Parathyroid adenoma (tissue), 2 donors: ENCODE results near the gene NDST1.

Experiments
- H2AFZ ChIP-seq: fragments of 300-600 bp; sonication (generic); one replicate; pipeline ENCODE4 v1.7.0; 2017; ENCODE audit warnings: antibody characterized with exemption, mild to moderate bottlenecking
- H3K27ac ChIP-seq: fragments of 300-600 bp; sonication (generic); one replicate; pipeline ENCODE4 v1.7.0; 2017
- H3K27me3 ChIP-seq: fragments of 300-600 bp; sonication (generic); one replicate; pipeline ENCODE4 v1.7.0; 2017; ENCODE audit warnings: low read length; ENCODE audit not compliant: control insufficient read depth, insufficient read depth
- H3K36me3 ChIP-seq: fragments of 300-600 bp; sonication (generic); one replicate; pipeline ENCODE4 v1.7.0; 2017; ENCODE audit warnings: low read length; ENCODE audit not compliant: control insufficient read depth, insufficient read depth
- H3K4me1 ChIP-seq: fragments of 300-600 bp; sonication (generic); one replicate; pipeline ENCODE4 v1.7.0; 2017; ENCODE audit warnings: control low read depth
- H3K4me2 ChIP-seq: fragments of 300-600 bp; sonication (generic); one replicate; pipeline ENCODE4 v1.7.0; 2017; ENCODE audit warnings: low read length
- H3K4me3 ChIP-seq: fragments of 300-600 bp; sonication (generic); one replicate; pipeline ENCODE4 v1.7.0; 2017; ENCODE audit warnings: low read depth, low read length
- H3K79me2 ChIP-seq: fragments of 300-600 bp; sonication (generic); one replicate; pipeline ENCODE4 v1.7.0; 2017; ENCODE audit warnings: control low read depth
- H3K9ac ChIP-seq: fragments of 300-600 bp; sonication (generic); one replicate; pipeline ENCODE4 v1.7.0; 2017; ENCODE audit warnings: mild to moderate bottlenecking
- H3K9me3 ChIP-seq: fragments of 300-600 bp; sonication (generic); one replicate; pipeline ENCODE4 v1.7.0; 2017; ENCODE audit warnings: low read length; ENCODE audit not compliant: control insufficient read depth
- CTCF ChIP-seq: fragments of 300-600 bp; sonication (generic); IDR thresholded peaks from one replicate; pipeline ENCODE4 v1.7.0; 2017; ENCODE audit warnings: antibody characterized with exemption, mild to moderate bottlenecking
- donor health status: primary hyperparathyroidism.

NDST1 gene

GRCh38 chr5:150529555-150529954 lies 21.6 kb downstream of the NDST1 start:
- H3K27ac ChIP-seq, result no peak overlapping the region

GRCh38 chr5:150530423-150530822 lies 22.5 kb downstream of the NDST1 start:
- H2AFZ ChIP-seq, result no peak overlapping the region
- peaks cover 7% of the 10 kb centered on the region for H3K4me1 ChIP-seq
- peaks cover 36% of the 10 kb centered on the region for H3K79me2 ChIP-seq
- no peaks in the 10 kb centered on the region for H3K27me3 ChIP-seq
- H3K36me3 ChIP-seq, result no peaks in the 10 kb centered on the region
- no peak overlapping the region for H3K4me2 ChIP-seq
- no peak overlapping the region for H3K27ac ChIP-seq
- no peaks in the 10 kb centered on the region for H3K9me3 ChIP-seq
- no peak overlapping the region for H3K4me3 ChIP-seq
- no peak overlapping the region for H3K9ac ChIP-seq
- no peak for TF ChIP-seq CTCF

More at GRCh38 chr5:150529555-150529954, 21.6 kb downstream of the NDST1 start:
- Histone ChIP-seq H3K4me3 (no peak overlapping the region), H3K9ac (no peak overlapping the region), H3K4me2 (no peak overlapping the region), H3K36me3 (no peaks in the 10 kb centered on the region), H3K27me3 (no peaks in the 10 kb centered on the region), H3K9me3 (no peaks in the 10 kb centered on the region), H3K79me2 (peaks cover 42% of the 10 kb centered on the region), H3K4me1 (peaks cover 7% of the 10 kb centered on the region), H2AFZ (no peak overlapping the region)
- TF ChIP-seq CTCF, result no peak

GRCh38 chr5:150530951-150531588 lies 23.1 kb downstream of the NDST1 start:
- Histone ChIP-seq H2AFZ (no peak overlapping the region), H3K9ac (no peak overlapping the region), H3K36me3 (no peaks in the 10 kb centered on the region), H3K27me3 (no peaks in the 10 kb centered on the region), H3K79me2 (peaks cover 39% of the 10 kb centered on the region), H3K4me2 (no peak overlapping the region), H3K9me3 (no peaks in the 10 kb centered on the region), H3K27ac (no peak overlapping the region), H3K4me1 (peaks cover 7% of the 10 kb centered on the region), H3K4me3 (no peak overlapping the region)
- no peak for TF ChIP-seq CTCF

GRCh38 chr5:150531686-150532085 lies 23.8 kb downstream of the NDST1 start:
- peaks cover 33% of the 10 kb centered on the region for H3K79me2 ChIP-seq
- no peak overlapping the region for H3K27ac ChIP-seq
- no peaks in the 10 kb centered on the region for H3K9me3 ChIP-seq
- TF ChIP-seq CTCF, result no peak
- peaks cover 1% of the 10 kb centered on the region for H3K4me1 ChIP-seq
- H2AFZ ChIP-seq, result no peak overlapping the region
- no peak overlapping the region for H3K9ac ChIP-seq
- no peak overlapping the region for H3K4me3 ChIP-seq
- H3K36me3 ChIP-seq, result no peaks in the 10 kb centered on the region
- H3K4me2 ChIP-seq, result no peak overlapping the region
- H3K27me3 ChIP-seq, result no peaks in the 10 kb centered on the region

- no peak overlapping the region for H3K4me2 ChIP-seq
- H3K9ac ChIP-seq, result no peak overlapping the region
- no peaks in the 10 kb centered on the region for H3K27me3 ChIP-seq
- H3K9me3 ChIP-seq, result no peaks in the 10 kb centered on the region
- peaks cover 30% of the 10 kb centered on the region for H3K79me2 ChIP-seq
- H3K4me1 ChIP-seq, result no peaks in the 10 kb centered on the region
- H3K4me3 ChIP-seq, result no peak overlapping the region
- no peaks in the 10 kb centered on the region for H3K36me3 ChIP-seq
- H3K27ac ChIP-seq, result no peak overlapping the region
- TF ChIP-seq CTCF, result no peak
- no peak overlapping the region for H2AFZ ChIP-seq
Observed at GRCh38 chr5:150532151-150532550, 24.2 kb downstream of the NDST1 start.
